IPS DF 4.7 (cell line): ENCODE measurements around the gene AVPI1.
"Not testable (repeated sequence)": the region's sequence is repeated elsewhere in the genome, so short reads cannot be mapped to it uniquely, and the experiment has no call there.

Source experiments
- DNase-seq: peaks from one replicate; pipeline ENCODE4 v3.0.0-alpha.2; 2013; ENCODE audit warnings: low spot score; ENCODE audit errors: extremely low read depth

The AVPI1 gene

DNA sequence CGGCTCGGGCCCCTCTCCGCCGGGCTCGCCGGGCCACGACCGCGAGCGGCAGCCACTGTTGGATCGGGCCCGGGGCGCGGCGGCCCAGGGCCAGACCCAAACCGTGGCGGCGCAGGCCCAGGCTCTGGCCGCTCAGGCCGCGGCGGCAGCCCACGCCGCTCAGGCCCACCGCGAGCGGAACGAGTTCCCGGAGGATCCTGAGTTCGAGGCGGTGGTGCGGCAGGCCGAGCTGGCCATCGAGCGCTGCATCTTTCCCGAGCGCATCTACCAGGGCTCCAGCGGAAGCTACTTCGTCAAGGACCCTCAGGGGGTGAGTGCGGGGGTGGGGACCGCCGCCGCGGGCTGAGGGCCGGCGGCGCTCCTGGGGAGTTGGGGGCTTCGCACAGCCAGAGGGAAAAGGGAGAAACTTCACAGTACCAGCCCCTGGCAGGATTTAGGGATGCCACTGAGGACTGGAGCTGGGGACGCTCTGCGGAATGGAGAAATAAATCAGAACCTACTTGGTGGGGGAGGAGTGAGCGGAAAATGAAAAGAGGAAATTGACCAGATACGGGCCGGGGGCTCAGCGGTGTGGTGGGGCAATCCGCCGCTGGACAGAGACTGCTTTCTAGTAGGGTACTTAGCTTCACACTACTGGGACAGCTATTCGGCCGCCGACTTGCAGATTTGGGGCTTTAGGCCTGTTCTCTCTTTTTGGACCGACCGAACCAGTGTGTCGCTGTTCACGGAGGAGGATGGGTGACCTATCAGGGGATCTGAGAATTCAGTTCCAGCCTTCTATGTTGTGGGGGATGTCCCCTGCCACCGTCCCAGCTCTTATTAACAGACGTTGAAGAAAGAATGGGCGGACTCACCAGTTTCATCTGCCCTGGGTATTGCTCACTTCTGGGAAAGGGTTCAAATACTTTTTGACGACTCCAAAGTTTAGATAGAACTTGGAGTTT lies 45.9 kb downstream of the AVPI1 start:
- no peak for DNase-seq

DNA sequence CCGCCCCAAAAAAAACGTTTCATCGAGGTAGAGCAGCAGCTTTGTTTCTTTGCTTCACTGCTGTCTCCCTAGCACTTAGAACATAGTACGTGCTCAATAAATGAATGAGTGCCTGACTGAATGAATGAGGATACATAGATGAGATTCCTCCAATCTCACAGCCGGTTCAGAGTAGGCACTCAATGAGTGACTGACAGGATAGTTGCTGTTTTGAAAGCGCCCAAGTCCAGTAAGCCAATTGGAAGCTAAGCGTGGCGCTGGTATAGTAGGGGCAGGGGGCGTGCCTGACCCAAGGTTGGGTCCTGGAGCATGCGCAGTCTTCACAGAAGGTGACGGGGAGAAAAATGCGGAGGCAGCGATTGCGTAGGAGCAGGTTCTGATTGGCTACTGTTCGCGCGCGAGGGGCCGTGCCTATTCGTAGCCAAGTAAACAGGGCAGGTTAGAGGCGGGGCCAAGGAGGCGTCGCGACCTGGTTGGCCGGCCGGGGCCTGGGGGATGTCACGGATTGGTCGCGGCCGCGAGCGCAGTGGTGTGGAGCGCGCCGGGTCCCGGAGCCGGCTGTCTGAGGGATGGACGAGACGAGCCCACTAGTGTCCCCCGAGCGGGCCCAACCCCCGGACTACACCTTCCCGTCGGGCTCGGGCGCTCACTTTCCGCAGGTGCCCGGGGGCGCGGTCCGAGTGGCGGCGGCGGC lies 46.7 kb downstream of the AVPI1 start, which contains the start of gene PI4K2A:
Gene PI4K2A, plus strand, starts transcription at position 498 of the 694 bp plus-strand sequence. Its CDS starts 72 bp downstream, at position 570.
- DNase-seq = peak; percentile 97

DNA sequence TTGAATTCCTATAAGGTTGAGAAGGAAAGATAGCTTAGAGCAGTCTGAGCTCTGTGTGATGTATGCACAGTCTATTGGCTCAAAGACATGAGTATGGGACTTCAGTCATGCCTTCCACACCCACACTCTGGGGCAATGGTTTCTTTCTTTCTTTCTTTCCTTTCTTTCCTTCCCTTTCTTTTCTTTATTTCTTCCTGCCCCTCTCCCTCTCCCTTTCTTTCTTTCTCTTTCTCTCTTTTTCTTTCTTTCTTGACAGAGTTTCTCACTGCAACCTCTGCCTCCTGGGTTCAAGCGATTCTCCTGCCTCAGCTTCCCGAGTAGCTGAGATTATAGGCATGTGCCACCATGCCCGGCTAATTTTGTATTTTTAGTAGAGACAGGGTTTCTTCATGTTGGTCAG lies 48.0 kb downstream of the AVPI1 start:
- DNase-seq = not testable (repeated sequence)

DNA sequence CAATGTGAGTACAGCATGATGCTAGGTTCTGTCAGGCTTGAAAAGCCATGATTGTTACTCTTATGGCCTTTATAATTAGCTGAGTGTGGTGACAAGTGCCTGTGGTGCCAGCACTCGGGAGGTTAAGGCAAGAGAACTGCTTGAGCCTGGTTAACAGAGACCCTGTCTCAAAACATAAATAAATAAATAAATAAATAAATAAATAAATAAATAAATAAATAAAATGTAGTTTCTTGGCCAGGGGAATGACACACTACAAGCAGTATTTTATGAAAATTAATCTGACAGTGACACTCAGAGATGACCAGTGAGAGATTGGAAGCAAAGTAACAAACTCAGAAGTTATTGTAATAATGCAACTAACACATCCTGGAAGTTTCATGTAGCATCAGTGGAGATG lies 51.5 kb downstream of the AVPI1 start:
- DNase-seq = no peak

DNA sequence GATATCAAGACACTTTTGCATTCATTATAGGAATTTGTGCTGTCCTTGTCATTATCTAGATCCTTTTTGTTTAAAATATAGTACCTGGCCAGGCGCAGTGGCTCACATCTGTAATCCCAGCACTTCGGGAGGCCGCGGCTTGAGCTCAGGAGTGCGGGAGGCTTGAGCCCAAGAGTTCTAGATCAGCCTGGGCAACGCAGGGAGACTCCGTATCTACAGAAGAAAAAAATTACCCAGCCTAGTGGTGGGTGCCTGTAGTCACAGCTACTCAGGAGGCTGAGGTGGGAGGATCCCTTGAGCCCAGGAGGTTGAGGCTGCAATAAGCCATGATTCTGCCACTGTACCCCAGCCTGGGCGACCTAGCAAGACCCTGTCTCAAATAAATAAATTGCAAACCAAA lies 53.1 kb downstream of the AVPI1 start:
- DNase-seq = no peak

DNA sequence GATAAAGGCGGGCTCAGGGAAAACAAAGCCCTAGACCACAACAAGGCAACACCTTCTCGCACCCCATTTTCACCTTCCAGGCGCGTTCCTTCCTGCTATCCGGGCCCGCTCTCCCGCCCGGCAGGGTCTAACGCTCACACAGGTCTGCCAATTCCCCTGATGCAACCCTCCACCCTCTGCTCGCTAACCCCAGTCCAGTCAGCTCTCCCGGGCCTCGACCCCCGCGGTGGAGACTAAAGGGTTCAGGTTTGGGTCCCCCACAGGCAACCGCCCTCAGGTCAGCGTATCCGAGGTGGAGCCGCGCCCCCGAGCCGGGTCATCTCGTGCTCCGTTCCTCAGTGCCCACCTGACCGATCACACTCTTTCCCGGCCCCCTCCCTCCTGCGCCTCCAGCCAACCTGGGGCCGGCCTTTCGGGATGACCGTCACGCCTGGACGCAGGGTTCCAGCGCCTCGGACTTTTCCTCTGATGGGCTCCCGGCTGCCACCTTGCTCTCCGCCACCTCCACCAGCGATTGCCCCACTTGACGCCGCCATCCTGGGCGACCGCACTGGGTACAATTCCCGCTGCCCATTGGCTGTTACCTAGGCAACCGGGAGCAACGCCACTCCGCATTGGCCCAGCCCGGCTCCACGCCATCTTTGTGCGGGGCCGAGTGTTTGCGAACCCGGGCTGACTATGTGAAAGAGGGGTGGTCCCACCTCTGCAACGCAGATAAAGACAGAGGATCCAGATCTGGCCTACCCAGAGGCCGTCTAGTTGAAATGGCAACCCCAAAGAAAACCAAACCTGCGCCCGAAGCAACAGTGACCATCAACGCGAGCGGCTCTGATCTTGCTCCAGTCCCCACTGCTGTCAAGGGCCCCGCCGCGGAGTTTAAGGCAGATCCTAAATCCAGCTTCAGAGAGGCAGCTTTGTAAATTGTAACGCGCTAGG lies 53.8 kb downstream of the AVPI1 start, which contains the start of gene MORN4:
Gene MORN4, minus strand, starts transcription at position 552 of the 936 bp plus-strand sequence. CDS start 13,847 bp downstream, outside the sequence.
- peak; percentile 86 for DNase-seq

DNA sequence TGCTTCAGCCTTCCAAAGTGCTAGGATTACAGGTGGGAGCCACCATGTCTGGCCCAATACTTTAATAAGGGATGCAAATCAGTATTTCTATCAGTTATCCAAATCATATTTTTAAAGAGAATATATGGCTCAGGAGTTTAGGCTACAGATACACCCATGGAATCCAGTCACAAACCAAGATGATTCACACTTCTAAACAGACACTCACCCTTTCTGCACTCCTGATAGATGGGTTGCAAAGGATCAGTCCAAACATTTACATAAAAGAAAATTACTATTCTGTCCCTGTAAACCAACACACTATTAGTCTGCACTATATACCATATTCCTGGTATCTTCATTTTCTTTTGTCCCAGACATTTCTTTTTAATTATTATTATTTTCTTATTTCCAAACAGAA lies 55.9 kb downstream of the AVPI1 start:
- no peak for DNase-seq

DNA sequence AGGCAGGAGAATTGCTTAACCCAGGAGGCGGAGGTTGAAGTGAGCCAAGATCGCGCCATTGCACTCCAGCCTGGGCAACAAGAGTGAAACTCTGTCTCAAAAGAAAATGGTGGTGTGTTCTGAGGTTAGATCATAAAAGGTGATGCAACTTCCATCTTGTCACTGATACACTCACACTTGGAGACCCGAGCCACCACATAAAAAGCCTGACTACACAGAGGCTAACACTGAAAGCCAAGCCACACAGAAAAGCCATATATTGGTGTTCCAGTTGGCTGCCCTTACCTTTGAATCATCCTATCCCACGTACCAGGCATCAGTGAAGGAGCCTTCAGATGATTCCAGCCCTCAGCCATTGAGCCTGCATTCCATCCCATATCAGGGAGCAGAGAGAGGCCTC lies 57.8 kb downstream of the AVPI1 start:
- DNase-seq = no peak

DNA sequence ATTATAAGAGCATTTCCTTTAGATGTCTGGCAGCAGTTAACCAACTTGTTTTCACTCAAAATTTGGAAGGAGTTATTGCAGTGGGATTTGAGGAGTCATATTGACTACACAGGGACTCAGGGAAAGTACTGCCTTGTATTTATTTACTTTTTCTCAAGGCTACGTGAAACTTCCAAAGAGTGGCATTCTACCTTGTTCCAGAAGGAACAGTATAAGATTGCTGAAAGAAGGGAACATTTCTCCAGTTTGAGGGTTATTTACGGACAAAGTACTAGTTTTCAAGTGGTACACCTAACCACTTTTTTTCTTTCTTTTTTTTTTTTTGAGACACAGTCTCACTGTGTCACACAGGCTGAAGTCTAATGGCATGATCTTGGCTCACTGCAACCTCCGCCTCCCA lies 58.8 kb downstream of the AVPI1 start:
- no peak for DNase-seq

DNA sequence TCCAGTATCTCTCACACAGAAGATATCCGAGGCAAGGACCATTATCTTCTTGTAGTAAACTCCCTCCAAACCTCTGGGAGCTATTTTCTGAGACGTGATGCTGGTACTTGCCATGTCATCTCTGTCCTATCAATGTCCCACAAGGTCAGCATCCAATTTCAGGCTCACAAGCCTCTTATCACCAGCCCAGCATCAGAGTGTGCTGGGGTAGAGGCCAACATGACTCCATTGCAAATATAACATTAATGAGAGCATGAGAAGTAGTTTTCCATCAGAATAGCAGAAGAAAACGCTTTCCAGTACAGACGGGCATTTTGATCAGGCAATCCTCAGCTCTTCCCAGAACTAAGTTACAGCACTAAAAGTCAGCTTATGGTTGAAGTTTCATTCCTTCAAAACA lies 59.3 kb downstream of the AVPI1 start:
- DNase-seq = no peak
